ENCODE measurements around the gene ING3.
A peak's percentile ranks its signal among the peaks of the same experiment; 100 is the strongest.

ING3 gene

DNA sequence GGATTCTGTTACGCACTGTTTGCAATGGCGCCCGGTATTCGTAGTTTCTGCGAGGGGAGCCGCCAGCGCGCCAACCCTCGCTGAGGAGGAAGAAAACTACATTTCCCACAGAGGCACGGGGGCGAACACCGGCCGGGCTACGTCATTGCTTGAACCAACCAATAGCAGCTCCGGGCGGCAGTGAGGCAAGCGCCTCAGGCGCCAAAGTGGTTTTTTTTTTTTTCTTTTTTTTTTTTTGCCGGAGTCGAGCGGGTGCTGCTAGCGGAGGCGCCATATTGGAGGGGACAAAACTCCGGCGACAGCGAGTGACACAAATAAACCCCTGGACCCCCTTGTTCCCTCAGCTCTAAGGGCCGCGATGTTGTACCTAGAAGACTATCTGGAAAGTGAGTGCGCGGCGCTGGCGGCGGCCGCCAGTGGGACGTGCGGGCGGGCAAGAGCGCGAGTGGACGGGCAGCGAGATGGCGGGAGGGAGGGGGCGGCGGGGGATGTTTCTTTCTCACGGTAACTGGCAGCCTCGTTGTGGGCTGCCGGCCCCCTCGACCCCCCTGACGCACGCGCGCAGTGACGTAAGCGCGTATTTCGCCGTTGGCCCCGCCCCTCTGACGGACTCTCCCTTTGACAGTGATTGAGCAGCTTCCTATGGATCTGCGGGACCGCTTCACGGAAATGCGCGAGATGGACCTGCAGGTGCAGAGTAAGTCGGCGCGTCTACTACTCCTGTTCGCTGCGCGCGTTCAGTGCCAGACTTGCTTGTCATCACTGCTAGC lies at the start of gene ING3:
Gene ING3, plus strand, starts transcription at position 239 of the 770 bp plus-strand sequence. Its CDS starts 120 bp downstream, at position 359.
- peak; percentile 95 to 98 for DNase-seq

- DNase-seq = no peak
Measured at GRCh38 chr7:120915314-120916105, 35.1 kb upstream of the ING3 start.

GRCh38 chr7:120916121-120916520 lies 34.5 kb upstream of the ING3 start:
- no peak for DNase-seq

DNA sequence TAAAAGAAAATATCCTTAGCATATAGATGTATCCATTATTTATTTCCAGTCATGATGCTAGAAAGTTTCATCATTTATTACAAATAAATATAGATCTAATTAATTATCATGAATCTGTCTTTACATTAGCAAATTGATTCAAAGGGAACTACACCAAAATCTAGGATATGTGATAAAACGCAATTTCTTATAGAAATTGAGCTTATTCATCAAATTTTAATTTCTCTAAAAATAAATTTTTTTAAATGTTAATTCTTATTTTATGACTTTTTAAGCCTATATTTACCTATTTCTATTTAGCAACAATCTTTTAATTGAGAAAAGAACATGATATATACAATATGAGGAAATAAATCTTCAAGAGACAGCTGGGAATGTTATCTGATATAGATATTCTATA lies 34.0 kb upstream of the ING3 start:
- no peak for DNase-seq

GRCh38 chr7:120919466-120919865 lies 31.1 kb upstream of the ING3 start:
- DNase-seq = no peak

DNA sequence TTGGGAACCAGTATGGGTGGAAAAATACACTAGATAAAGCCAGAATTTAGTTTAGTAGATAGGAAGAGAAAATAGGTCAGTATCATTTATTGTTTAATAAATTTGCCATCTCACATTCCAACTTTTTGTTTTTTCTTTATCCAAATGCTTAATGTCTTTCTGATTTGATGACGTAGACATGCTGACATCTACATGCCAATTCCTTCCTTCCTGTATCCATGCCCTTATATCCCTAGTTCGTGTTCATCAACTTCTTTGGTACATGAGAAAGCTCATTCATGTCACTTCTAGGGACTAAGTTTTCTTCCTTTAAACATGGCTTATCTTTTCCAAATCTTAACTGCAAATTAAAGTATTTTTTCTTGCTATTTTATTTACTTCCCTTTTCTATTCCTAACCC lies 30.5 kb upstream of the ING3 start:
- DNase-seq = no peak

DNA sequence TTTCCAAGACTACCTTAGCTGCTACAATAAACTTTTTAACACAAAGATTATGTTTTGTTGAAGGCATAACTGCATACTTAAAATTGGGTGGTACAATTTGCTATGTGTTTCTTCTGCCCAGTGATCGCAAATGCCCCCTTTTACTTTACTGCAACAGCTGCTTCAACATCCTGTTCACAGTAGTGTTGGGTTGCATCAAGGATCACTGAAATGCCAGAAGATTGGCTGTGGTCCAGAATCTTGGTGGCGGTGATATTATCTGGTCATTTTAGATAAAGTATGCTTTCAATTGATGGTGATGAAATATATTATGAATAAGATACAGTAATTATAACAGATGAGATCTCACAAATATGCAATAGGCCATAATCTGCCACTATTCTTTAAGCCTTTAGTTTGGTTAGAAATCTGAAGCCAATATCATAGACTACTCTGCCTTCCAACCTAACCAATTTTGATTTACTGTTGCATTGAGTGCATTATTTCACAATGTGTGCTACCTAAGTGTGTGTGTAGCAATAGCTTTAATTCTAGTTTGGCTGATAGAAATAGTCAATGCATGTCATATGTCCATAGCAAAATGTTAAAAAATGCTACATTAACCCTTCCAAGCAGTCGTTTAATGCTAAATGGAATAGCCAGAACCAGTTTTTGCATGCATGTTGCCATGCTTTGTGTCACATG lies 29.8 kb upstream of the ING3 start:
- no peak for DNase-seq

GRCh38 chr7:120924837-120925236 lies 25.7 kb upstream of the ING3 start:
- no peak for DNase-seq

DNA sequence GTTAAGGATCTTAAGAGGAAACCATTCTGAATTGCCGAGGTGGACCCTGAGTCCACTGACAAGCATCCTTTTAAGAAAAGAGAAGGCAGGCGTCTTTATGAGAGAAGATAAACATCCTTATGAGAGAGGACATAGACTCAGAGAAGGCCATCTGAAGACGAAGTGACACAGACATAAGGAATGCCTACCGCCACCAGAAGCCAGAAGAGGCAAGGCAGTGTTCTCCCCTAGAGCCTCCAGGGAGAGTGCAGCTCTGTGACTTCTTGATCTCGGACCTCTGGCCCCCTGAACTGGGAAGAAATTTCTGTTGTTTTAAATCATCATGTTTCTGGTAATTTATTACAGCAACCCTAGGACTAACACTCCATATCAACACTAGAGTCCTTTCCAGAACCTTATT lies 25.2 kb upstream of the ING3 start:
- no peak for DNase-seq

GRCh38 chr7:120926943-120927346 lies 23.6 kb upstream of the ING3 start:
- no peak for DNase-seq

- DNase-seq = no peak
Measured at GRCh38 chr7:120927454-120928103, 23.0 kb upstream of the ING3 start.

- DNase-seq = no peak
Measured at GRCh38 chr7:120931243-120931642, 19.3 kb upstream of the ING3 start.

DNA sequence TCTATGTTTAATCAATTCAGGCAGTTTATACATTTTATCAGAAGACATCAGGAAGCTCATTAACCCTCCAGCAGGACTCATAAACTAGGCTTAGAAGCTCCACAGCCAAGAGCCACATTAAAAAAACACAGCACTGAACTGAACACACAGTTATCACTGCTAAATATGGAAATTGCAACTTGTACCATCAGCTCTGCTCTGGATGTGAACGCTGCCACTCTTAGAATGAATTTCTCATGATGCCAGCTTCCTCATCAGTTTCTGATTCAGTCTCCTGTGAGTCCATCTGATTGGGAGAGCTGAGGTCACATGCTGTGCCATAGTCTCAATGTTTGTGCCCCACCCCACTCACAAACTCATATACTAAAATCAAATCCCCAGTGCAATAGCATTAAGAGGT lies 17.1 kb upstream of the ING3 start:
- no peak for DNase-seq

- DNase-seq = no peak
Measured at GRCh38 chr7:120939345-120939744, 11.2 kb upstream of the ING3 start.

- no peak for DNase-seq
Measured at GRCh38 chr7:120941064-120941463, 9.5 kb upstream of the ING3 start.

- DNase-seq = no peak
Measured at GRCh38 chr7:120941856-120942255, 8.7 kb upstream of the ING3 start.

DNA sequence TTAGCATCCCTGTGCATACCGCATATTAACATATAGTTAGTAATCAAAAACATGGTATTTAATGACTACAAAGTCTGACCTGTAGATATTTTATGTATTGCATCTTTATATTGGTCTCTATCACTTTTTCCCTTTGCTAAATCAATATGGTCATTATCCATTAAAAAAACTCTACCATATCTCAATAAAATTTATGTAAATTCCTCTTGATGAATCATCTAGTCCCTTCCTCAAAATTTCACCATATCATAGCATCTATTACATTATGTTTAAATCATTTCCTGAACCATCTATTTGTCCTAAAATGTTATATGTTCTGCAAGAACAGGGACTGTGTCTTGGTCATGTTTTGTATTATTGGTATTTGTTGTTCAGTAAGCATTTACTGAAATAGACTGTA lies 7.7 kb upstream of the ING3 start:
- no peak for DNase-seq

GRCh38 chr7:120944826-120945562 lies 5.6 kb upstream of the ING3 start:
- DNase-seq = no peak

DNA sequence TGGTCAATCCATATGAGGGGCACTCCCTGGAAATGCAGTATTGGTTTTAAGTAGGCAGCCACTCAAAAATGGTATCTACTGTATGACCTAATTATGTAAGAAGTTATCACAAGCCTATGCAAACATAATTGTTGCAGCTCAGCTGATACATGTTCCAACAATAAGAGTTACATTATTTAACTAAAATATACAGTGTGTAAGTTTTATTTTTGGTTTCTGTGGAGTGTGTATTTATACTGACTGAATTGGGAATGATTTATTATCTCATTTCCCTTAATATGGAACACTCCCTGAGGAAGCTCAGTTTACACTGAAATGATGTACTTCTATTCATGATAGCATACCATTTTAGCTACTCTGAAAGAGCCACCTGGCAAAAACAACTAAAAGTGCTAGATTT lies 2.6 kb upstream of the ING3 start:
- DNase-seq = no peak

GRCh38 chr7:120949393-120949911 lies 1.1 kb upstream of the ING3 start:
- DNase-seq = no peak

DNA sequence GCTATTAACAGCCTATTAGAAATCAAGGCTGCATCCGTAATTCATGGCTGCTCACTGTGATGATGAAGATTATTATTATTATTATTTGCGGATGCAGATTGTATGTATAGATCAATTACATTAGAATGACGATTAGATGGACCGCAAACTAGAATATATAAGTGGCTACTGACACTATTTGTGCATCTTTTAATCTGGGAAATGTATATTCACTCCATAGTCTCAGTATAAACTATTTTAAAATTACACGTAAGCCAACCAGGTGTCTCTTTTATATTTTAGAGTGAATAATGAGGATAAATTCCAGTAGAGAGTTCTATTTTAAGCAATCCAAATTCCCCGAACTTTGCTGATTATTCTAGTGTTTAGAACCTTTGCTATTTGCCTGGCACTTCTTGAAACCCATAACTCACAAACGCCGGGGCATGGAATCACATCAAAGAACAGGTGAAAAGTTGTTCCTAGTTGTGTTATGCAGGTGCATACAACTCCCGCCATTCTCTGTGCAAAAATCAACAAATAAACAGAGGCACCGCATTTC lies 509 bp upstream of the ING3 start:
- DNase-seq = no peak

- no peak for DNase-seq
Measured at GRCh38 chr7:120951309-120951699, 727 bp downstream of the ING3 start.

All from stimulated activated CD4-positive, alpha-beta T cell treated with anti-CD3 and anti-CD28 coated beads, Interleukin-2, amount 100 ng/mL, for 24 hours (primary cell).